Breast epithelium (tissue), 4 donors: ENCODE results near the gene DCXR. TPM values are rescaled to one million over a fixed set of nuclear protein-coding genes. Genes with fewer than 3 reads are reported as not detected.
A peak's percentile ranks its signal among the peaks of the same experiment; 100 is the strongest.

ENCODE experiments used
- DNase-seq, 2 donors: peaks; one replicate each; pipeline ENCODE4 v3.0.0-alpha.2; 2019; ENCODE audit warnings: low spot score in 2 of 2
- H3K27ac ChIP-seq, 2 donors: fragments of 200-600 bp; sonication (generic) in 1 of 2; one replicate each; pipeline ENCODE4 v1.5.1; 2016 to 2019; ENCODE audit warnings: mild to moderate bottlenecking in 1 of 2
- H3K27me3 ChIP-seq, 2 donors: fragments of 200-600 bp; sonication (generic) in 1 of 2; one replicate each; pipeline versions ENCODE4 v1.5.1 to v1.6.0; 2017 to 2019; ENCODE audit warnings: control low read depth in 1 of 2, mild to moderate bottlenecking in 1 of 2
- H3K36me3 ChIP-seq: fragments of 200-600 bp; one replicate; pipeline ENCODE4 v1.5.1; 2019
- H3K4me1 ChIP-seq, 2 donors: fragments of 200-600 bp; sonication (generic); one replicate each; pipeline ENCODE4 v1.5.1; 2016 to 2019; ENCODE audit warnings: control low read depth in 1 of 2
- H3K4me3 ChIP-seq, 3 donors: fragments of 200-600 bp; sonication (generic); 1 replicate in 2 of 3; 2 replicates in 1 of 3; pipeline ENCODE4 v1.5.1; 2016 to 2019; ENCODE audit warnings: mild to moderate bottlenecking in 3 of 3, moderate library complexity in 2 of 3
- H3K9me3 ChIP-seq, 2 donors: fragments of 200-600 bp; sonication (generic) in 1 of 2; one replicate each; pipeline ENCODE4 v1.5.1; 2016 to 2019; ENCODE audit warnings: control low read depth in 1 of 2
- CTCF ChIP-seq, 3 donors: fragments of 450-650 bp; IDR thresholded peaks; one replicate each; pipeline ENCODE4 v1.5.1; 2016 to 2017; ENCODE audit warnings: antibody characterized with exemption in 3 of 3, mild to moderate bottlenecking in 3 of 3, moderate library complexity in 3 of 3
- POLR2A ChIP-seq: fragments of 450-650 bp; IDR thresholded peaks from one replicate; pipeline ENCODE4 v1.6.1; 2016; ENCODE audit warnings: antibody characterized with exemption, mild to moderate bottlenecking, moderate library complexity
- POLR2AphosphoS5 ChIP-seq, 3 donors: sonication (generic); formaldehyde crosslinking; IDR thresholded peaks; one replicate each; pipeline ENCODE4 v1.6.1; 2017; ENCODE audit warnings: antibody characterized with exemption in 3 of 3
- intact Hi-C: fragments of 100-400 bp; cut with DNase I; formaldehyde crosslinking; loops from one replicate; pipeline ENCODE4 v1.15.1; 2023; ENCODE audit warnings: low total_unique reads
- total RNA-seq, 3 donors: library from RNA; depleted of rRNA; stranded (reverse); fragments of >200 nt; gene quantifications; one replicate each; pipeline ENCODE4 v1.1.0, GENCODE V29; 2016

The DCXR gene
- total RNA-seq, 3 donors from 2014 or later: 202 to 484 (median 228) TPM

DNA sequence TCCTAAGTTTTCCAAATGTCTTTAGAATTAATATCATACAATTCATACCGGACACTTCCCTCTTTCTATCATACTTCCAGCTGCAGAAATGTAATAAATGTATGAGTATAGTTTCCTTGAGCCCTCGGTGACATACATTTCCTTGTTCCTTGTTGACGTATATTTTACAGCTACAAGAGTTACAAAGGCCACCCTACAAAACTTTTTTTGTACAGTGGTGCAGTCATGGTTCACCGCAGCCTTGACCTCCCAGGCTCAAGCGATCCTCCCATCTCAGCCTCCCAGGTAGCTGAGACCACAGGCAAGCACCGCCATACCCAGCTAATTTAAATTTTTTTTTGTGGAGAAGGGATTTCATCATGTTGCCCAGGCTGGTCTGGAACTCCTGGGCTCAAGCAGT, 35.3 kb upstream of the DCXR start:
- no peaks in the 10 kb centered on the region for H3K9me3 ChIP-seq
- no peak overlapping the region for H3K4me3 ChIP-seq
- no peaks in the 10 kb centered on the region for H3K36me3 ChIP-seq
- H3K4me1 ChIP-seq: no peaks in the 10 kb centered on the region
- TF ChIP-seq CTCF (IDR thresholded peaks at IDR 0.05): no peak
- no peak for TF ChIP-seq POLR2A
- no peak for TF ChIP-seq POLR2AphosphoS5 (IDR thresholded peaks at IDR 0.05)
- no peaks in the 10 kb centered on the region for H3K27me3 ChIP-seq
- DNase-seq: no peak
- intact Hi-C loops: no loop called here
- no peak overlapping the region for H3K27ac ChIP-seq

GRCh38 chr17:82070611-82071010, 33.1 kb upstream of the DCXR start:
- DNase-seq: no peak
- no peaks in the 10 kb centered on the region for H3K9me3 ChIP-seq
- no peaks in the 10 kb centered on the region for H3K27me3 ChIP-seq
- H3K36me3 ChIP-seq: no peaks in the 10 kb centered on the region
- TF ChIP-seq CTCF (IDR thresholded peaks at IDR 0.05) (no peak), POLR2A (no peak), POLR2AphosphoS5 (IDR thresholded peaks at IDR 0.05) (no peak)
- H3K4me3 ChIP-seq: no peak overlapping the region
- intact Hi-C loops: no loop called here
- no peak overlapping the region for H3K27ac ChIP-seq
- no peaks in the 10 kb centered on the region for H3K4me1 ChIP-seq

GRCh38 chr17:82065638-82066303, 28.3 kb upstream of the DCXR start, which contains the start of gene DUS1L:
DUS1L (minus strand) TSS chr17:82065804; CDS start chr17:82065059, 745 bp downstream.
- Histone ChIP-seq H3K27me3 (no peaks in the 10 kb centered on the region), H3K9me3 (no peaks in the 10 kb centered on the region), H3K4me3 (peak within 1 kb of the TSS; percentile 87 to 96 (median 90)), H3K27ac (peak within 1 kb of the TSS; percentile 87 to 97), H3K4me1 (peaks cover 0 to 11% of the 10 kb centered on the region in 2 donors), H3K36me3 (no peaks in the 10 kb centered on the region)
- TF ChIP-seq CTCF (IDR thresholded peaks at IDR 0.05) (peak in 1 of 3 donors; percentile 10), POLR2AphosphoS5 (IDR thresholded peaks at IDR 0.05) (peak; percentile 65 to 86 (median 73)), POLR2A (no peak)
- peak in 1 of 2 donors; percentile 67 for DNase-seq
- intact Hi-C loops: no loop called here

DNA sequence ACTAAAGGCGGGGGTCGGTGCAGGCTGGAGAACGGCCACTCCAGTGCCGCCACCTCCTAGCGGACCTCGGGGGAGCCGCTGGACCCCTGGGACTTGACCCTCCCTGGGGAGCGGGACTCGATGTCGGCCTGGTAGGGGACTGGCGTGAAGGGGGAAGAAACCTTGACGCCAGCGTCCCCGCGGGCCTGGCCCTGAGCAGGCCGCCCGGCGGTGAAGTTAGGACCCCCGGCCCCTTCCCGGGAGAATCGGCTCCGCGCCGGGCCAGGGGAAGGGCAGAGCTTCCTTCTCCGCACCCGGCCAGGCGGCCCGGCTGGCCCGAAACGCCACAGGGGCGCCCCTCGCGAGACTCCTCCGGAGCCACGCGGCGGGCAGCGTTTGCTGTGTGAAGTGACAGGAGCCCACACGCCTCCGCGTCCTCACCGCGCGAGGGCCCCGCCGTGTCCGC, 27.7 kb upstream of the DCXR start:
- peak overlapping the region; percentile 87 to 96 (median 90) for H3K4me3 ChIP-seq
- H3K27me3 ChIP-seq: no peaks in the 10 kb centered on the region
- peaks cover 0 to 11% of the 10 kb centered on the region in 2 donors for H3K4me1 ChIP-seq
- H3K36me3 ChIP-seq: peaks cover 3% of the 10 kb centered on the region
- intact Hi-C loops: no loop called here
- TF ChIP-seq POLR2AphosphoS5 (IDR thresholded peaks at IDR 0.05) (no peak), POLR2A (no peak), CTCF (IDR thresholded peaks at IDR 0.05) (no peak)
- no peak for DNase-seq
- no peaks in the 10 kb centered on the region for H3K9me3 ChIP-seq
- peak overlapping the region; percentile 73 to 97 for H3K27ac ChIP-seq

DNA sequence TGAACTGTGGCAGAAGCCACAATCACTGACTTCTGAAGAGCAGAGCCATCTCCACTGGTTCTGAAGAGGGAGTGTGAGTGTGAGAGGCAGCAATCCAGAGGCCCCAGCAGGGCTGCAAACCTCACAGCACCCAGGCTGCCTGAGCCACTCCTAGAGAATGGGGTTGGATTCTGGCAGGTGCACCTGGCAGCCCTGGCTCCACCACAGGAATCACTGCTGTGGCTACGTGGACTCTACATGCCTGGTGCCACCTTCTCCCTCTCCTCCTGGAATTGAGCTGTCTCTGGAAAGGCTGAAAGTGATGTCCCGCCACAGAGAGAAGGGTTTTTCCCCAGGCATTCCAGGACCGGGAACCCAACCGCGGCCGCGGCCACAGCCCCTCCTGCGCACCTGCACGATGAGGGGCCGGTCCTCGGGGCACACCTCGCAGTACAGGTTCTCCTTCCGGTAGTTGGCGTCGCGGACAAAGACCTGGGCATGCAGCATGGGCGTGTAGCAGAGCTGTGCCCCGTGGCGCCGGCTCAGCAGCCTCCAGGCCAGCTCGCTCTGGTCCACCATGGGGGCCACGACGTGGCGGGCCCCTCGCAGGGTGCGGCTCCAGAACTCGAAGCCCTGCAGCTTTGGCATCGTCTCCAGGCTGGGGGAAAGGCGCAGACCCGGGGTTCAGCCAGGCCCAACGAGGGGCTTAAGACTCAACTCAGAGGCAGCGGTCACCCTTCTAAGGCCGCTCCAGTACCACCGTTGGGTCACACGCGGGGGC, 27.1 kb upstream of the DCXR start:
- Histone ChIP-seq H3K27me3 (no peaks in the 10 kb centered on the region), H3K4me1 (peaks cover 0 to 11% of the 10 kb centered on the region in 2 donors), H3K27ac (peak overlapping the region; percentile 73 to 97), H3K4me3 (peak overlapping the region; percentile 87 to 96 (median 90)), H3K9me3 (no peaks in the 10 kb centered on the region), H3K36me3 (peaks cover 5% of the 10 kb centered on the region)
- TF ChIP-seq POLR2A (no peak), CTCF (IDR thresholded peaks at IDR 0.05) (no peak), POLR2AphosphoS5 (IDR thresholded peaks at IDR 0.05) (no peak)
- DNase-seq: no peak
- intact Hi-C loops: no loop called here
